OCI-LY7 (cell line): ENCODE measurements around the gene FBN3. TPM values are rescaled to one million over a fixed set of nuclear protein-coding genes. Genes with fewer than 3 reads are reported as not detected.

Source experiments
- BruUV-seq: library from RNA; stranded (reverse); fragments of 400-500 nt; replicated peaks from 2 replicates; lab custom pipeline; 2021; lab: Mats Ljungman, UMichigan
- CTCF ChIA-PET: fragments of 300-600 bp; sonication (Branson Sonifier 250); formaldehyde crosslinking; loops from one replicate; lab custom pipeline; 2022; ENCODE audit warnings: antibody characterized with exemption; ENCODE audit not compliant: unreplicated experiment; lab: Charles Lee
- POLR2A ChIA-PET: fragments of 300-600 bp; sonication (Branson Sonifier 250); formaldehyde crosslinking; loops from one replicate; lab custom pipeline; 2022; ENCODE audit warnings: antibody characterized with exemption; lab: Charles Lee
- DNase-seq: peaks from one replicate; pipeline ENCODE4 v3.0.0-alpha.2; 2015; ENCODE audit warnings: low spot score
- H2AFZ ChIP-seq: fragments of 200-600 bp; sonication (generic), shearing (Covaris generic); 2 replicates; pipeline ENCODE4 v1.6.1; 2014; ENCODE audit warnings: mild to moderate bottlenecking, antibody characterized with exemption, low read length, moderate library complexity
- H3K27ac ChIP-seq: fragments of 200-600 bp; sonication (generic); 2 replicates; pipeline ENCODE4 v1.5.1; 2014; ENCODE audit warnings: mixed run types, low read depth, mild to moderate bottlenecking, moderate library complexity, low read length, inconsistent platforms; ENCODE audit not compliant: poor library complexity, severe bottlenecking
- H3K36me3 ChIP-seq: fragments of 200-600 bp; sonication (generic); 2 replicates; pipeline ENCODE4 v1.6.1; 2014; ENCODE audit warnings: mild to moderate bottlenecking, antibody characterized with exemption, low read length, moderate library complexity, mixed read lengths; ENCODE audit not compliant: insufficient read depth
- H3K4me1 ChIP-seq: fragments of 200-600 bp; sonication (generic); 2 replicates; pipeline ENCODE4 v1.5.1; 2014; ENCODE audit warnings: mild to moderate bottlenecking, low read length; ENCODE audit not compliant: insufficient read depth, poor library complexity, severe bottlenecking
- H3K4me2 ChIP-seq: fragments of 200-600 bp; sonication (generic); 2 replicates; pipeline ENCODE4 v1.6.1; 2014; ENCODE audit warnings: mild to moderate bottlenecking, low read length
- H3K4me3 ChIP-seq: fragments of 200-600 bp; sonication (generic); 2 replicates; pipeline ENCODE4 v1.5.1; 2014; ENCODE audit warnings: mild to moderate bottlenecking, low read depth, low read length; ENCODE audit not compliant: poor library complexity, severe bottlenecking
- H3K79me2 ChIP-seq: fragments of 200-600 bp; sonication (generic); 2 replicates; pipeline ENCODE4 v1.6.1; 2016; ENCODE audit warnings: low read depth, mild to moderate bottlenecking, low read length, moderate library complexity, mixed read lengths; ENCODE audit not compliant: insufficient read depth
- H3K9me2 ChIP-seq: fragments of 200-600 bp; sonication (generic); 2 replicates; pipeline ENCODE4 v1.6.1; 2016; ENCODE audit warnings: mild to moderate bottlenecking, low read length, mixed read lengths; ENCODE audit not compliant: insufficient read depth
- H3K9me3 ChIP-seq: fragments of 200-600 bp; sonication (generic); 2 replicates; pipeline ENCODE4 v1.6.1; 2014; ENCODE audit warnings: mild to moderate bottlenecking, mixed run types, low read length, mixed read lengths
- H4K20me1 ChIP-seq: fragments of 200-600 bp; sonication (generic); 2 replicates; pipeline ENCODE4 v1.6.1; 2014; ENCODE audit warnings: mild to moderate bottlenecking, antibody characterized with exemption, low read length, moderate library complexity, mixed read lengths; ENCODE audit not compliant: insufficient read depth
- CTCF ChIP-seq: fragments of 200-600 bp; sonication (generic); conservative IDR thresholded peaks from 2 replicates; pipeline ENCODE4 v1.5.1; 2014; ENCODE audit warnings: mild to moderate bottlenecking, antibody characterized with exemption, low read length, moderate library complexity, mixed read lengths
- EZH2phosphoT487 ChIP-seq: fragments of 200-600 bp; sonication (generic); IDR thresholded peaks from 2 replicates; pipeline ENCODE4 v1.6.1; 2018; ENCODE audit warnings: low read depth, borderline replicate concordance, mild to moderate bottlenecking, mixed run types, antibody characterized with exemption, low read length, moderate library complexity, mixed read lengths
- intact Hi-C: fragments of 100-400 bp; cut with micrococcal nuclease; formaldehyde crosslinking; loops from one replicate; pipeline ENCODE4 v1.10.0; 2022; ENCODE audit not compliant: unreplicated experiment
- total RNA-seq, 2 experiments: library from RNA; depleted of rRNA in 1 of 2; stranded (reverse); fragments of >200 nt in 1 of 2; shearing (Covaris generic) in 1 of 2; gene quantifications; 2 replicates each; pipeline ENCODE4 v1.2.3, GENCODE V29; 2014 to 2022

FBN3 gene
- total RNA-seq, 2 experiments from 2014 or later, result not detected

- CTCF ChIA-PET, result no interaction called here
- intact Hi-C loops, result no loop called here
- no TSS peak for BruUV-seq
- no peak for DNase-seq
- TF ChIP-seq CTCF (no peak), EZH2phosphoT487 (no peak)
- Histone ChIP-seq H4K20me1 (no peaks in the 10 kb centered on the region), H3K4me2 (no peak overlapping the region), H3K27ac (no peak overlapping the region), H3K36me3 (no peaks in the 10 kb centered on the region), H3K79me2 (no peaks in the 10 kb centered on the region), H3K4me3 (no peak overlapping the region), H3K4me1 (no peaks in the 10 kb centered on the region), H2AFZ (no peak overlapping the region), H3K9me3 (no peaks in the 10 kb centered on the region), H3K9me2 (no peaks in the 10 kb centered on the region)
- POLR2A ChIA-PET, result no interaction called here
Observed at GRCh38 chr19:8087876-8088275, 61.5 kb downstream of the FBN3 start.

- Histone ChIP-seq H3K36me3 (no peaks in the 10 kb centered on the region), H4K20me1 (no peaks in the 10 kb centered on the region), H3K4me1 (no peaks in the 10 kb centered on the region), H3K4me3 (no peak overlapping the region), H3K4me2 (no peak overlapping the region), H3K9me3 (no peaks in the 10 kb centered on the region), H3K27ac (no peak overlapping the region), H3K9me2 (no peaks in the 10 kb centered on the region), H2AFZ (no peak overlapping the region), H3K79me2 (no peaks in the 10 kb centered on the region)
- no peak for DNase-seq
- intact Hi-C loops, result no loop called here
- ChIA-PET POLR2A (no interaction called here), CTCF (no interaction called here)
- TF ChIP-seq CTCF (no peak), EZH2phosphoT487 (no peak)
- BruUV-seq, result no TSS peak
Observed at GRCh38 chr19:8086849-8087248, 62.5 kb downstream of the FBN3 start.

- H4K20me1 ChIP-seq, result no peaks in the 10 kb centered on the region
- CTCF ChIA-PET, result interaction anchor here (0.5 to 0.6 kb wide), 2 partner anchors 18 to 1818 kb away, joined by 3 to 4 read pairs; no protein-coding TSS in a partner anchor
- intact Hi-C loops, result no loop called here
- no peaks in the 10 kb centered on the region for H3K4me1 ChIP-seq
- H3K27ac ChIP-seq, result no peak overlapping the region
- DNase-seq, result no peak
- no peaks in the 10 kb centered on the region for H3K9me3 ChIP-seq
- POLR2A ChIA-PET, result no interaction called here
- no peaks in the 10 kb centered on the region for H3K79me2 ChIP-seq
- TF ChIP-seq CTCF, result no peak
- TF ChIP-seq EZH2phosphoT487, result no peak
- no peak overlapping the region for H3K4me2 ChIP-seq
- H3K9me2 ChIP-seq, result no peaks in the 10 kb centered on the region
- BruUV-seq, result no TSS peak
- H3K4me3 ChIP-seq, result no peak overlapping the region
- H2AFZ ChIP-seq, result no peak overlapping the region
- H3K36me3 ChIP-seq, result no peaks in the 10 kb centered on the region
Observed at GRCh38 chr19:8085598-8086408, 63.6 kb downstream of the FBN3 start.
